ENCODE results near the gene TMC1.
"Not testable (repeated sequence)": the region's sequence is repeated elsewhere in the genome, so short reads cannot be mapped to it uniquely, and the experiment has no call there.

TMC1 gene

GRCh38 chr9:72521416-72521815 is at the start of gene TMC1:
TSS of gene TMC1 (plus strand) at chr9:72521608. CDS start at chr9:72648649, 127,041 bp downstream.
- not testable (repeated sequence) for H3K4me3 ChIP-seq (ENCODE audit: low read length); H3K4me2 ChIP-seq (ENCODE audit: low read length); H3K36me3 ChIP-seq (ENCODE audit: control insufficient read depth, low read length); H3K9me3 ChIP-seq (ENCODE audit: control insufficient read depth, insufficient read depth, low read length); H3K9me2 ChIP-seq (replicated peaks; ENCODE audit: control insufficient read depth, low read length); H3K79me2 ChIP-seq (ENCODE audit: control insufficient read depth, low read length); H3K27me3 ChIP-seq (ENCODE audit: control insufficient read depth, low read length); H3K27ac ChIP-seq (ENCODE audit: low read depth, low read length); H3K4me1 ChIP-seq (ENCODE audit: control insufficient read depth, low read length); H4K20me1 ChIP-seq (ENCODE audit: control insufficient read depth, insufficient read depth, low read depth, low read length); H3F3A ChIP-seq (ENCODE audit: control insufficient read depth, insufficient read depth)

DNA sequence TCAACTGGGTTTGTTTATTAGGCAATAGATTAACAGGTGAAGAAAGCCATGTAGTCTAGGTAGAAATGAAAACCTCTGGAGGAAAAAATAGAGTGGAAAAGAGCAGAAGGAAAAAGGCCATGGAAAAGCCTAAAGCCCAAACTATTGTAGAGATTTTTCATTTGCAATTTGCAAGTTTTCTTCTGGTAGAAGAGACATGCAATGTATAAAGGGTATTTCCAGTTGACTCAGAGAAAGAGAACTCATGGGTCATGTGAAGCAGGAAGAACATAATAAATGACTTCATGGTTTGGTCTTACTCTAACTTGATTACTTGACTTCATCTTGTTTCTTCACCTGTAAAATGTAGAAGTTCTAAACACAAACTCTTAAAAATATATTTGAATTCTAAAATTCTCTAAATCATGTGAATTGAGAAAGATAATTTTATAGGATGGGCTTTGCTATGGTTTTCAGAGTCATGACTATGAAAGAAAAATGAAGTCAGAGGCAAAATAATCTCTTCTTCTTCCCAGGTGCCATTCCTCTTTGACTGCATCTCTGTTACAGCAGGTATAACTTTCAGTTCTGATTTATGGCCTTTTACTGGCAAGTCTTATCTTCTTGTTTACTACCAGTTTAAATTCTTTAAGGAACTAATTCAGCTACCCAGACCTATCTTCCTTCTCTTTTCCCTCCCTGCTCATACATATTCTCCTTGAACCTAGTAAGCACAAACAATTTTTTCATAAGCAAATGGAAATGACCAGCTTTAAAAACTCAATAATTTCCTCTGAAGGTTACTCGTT is 47.7 kb upstream of the TMC1 start:
- no peaks in the 10 kb centered on the region for H3K9me2 ChIP-seq (replicated peaks; ENCODE audit: control insufficient read depth, low read length)
- no peaks in the 10 kb centered on the region for H3K27me3 ChIP-seq (ENCODE audit: control insufficient read depth, low read length)
- H3K4me3 ChIP-seq (ENCODE audit: low read length), result no peak overlapping the region
- TF ChIP-seq, protein P1, sequence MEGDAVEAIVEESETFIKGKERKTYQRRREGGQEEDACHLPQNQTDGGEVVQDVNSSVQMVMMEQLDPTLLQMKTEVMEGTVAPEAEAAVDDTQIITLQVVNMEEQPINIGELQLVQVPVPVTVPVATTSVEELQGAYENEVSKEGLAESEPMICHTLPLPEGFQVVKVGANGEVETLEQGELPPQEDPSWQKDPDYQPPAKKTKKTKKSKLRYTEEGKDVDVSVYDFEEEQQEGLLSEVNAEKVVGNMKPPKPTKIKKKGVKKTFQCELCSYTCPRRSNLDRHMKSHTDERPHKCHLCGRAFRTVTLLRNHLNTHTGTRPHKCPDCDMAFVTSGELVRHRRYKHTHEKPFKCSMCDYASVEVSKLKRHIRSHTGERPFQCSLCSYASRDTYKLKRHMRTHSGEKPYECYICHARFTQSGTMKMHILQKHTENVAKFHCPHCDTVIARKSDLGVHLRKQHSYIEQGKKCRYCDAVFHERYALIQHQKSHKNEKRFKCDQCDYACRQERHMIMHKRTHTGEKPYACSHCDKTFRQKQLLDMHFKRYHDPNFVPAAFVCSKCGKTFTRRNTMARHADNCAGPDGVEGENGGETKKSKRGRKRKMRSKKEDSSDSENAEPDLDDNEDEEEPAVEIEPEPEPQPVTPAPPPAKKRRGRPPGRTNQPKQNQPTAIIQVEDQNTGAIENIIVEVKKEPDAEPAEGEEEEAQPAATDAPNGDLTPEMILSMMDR (IDR thresholded peaks at IDR 0.05; ENCODE audit: low read depth, low read length, poor library complexity, severe bottlenecking), result no peak
- TF ChIP-seq EZH2phosphoT487 (IDR thresholded peaks at IDR 0.05; ENCODE audit: borderline replicate concordance, low read length), result no peak
- no peaks in the 10 kb centered on the region for H3F3A ChIP-seq (ENCODE audit: control insufficient read depth, insufficient read depth)
- no peaks in the 10 kb centered on the region for H4K20me1 ChIP-seq (ENCODE audit: control insufficient read depth, insufficient read depth, low read depth, low read length)
- no peak overlapping the region for H3K4me2 ChIP-seq (ENCODE audit: low read length)
- no peaks in the 10 kb centered on the region for H3K79me2 ChIP-seq (ENCODE audit: control insufficient read depth, low read length)
- no peaks in the 10 kb centered on the region for H3K4me1 ChIP-seq (ENCODE audit: control insufficient read depth, low read length)
- no peaks in the 10 kb centered on the region for H3K9me3 ChIP-seq (ENCODE audit: control insufficient read depth, insufficient read depth, low read length)
- H3K27ac ChIP-seq (ENCODE audit: low read depth, low read length), result no peak overlapping the region
- no peaks in the 10 kb centered on the region for H3K36me3 ChIP-seq (ENCODE audit: control insufficient read depth, low read length)

DNA sequence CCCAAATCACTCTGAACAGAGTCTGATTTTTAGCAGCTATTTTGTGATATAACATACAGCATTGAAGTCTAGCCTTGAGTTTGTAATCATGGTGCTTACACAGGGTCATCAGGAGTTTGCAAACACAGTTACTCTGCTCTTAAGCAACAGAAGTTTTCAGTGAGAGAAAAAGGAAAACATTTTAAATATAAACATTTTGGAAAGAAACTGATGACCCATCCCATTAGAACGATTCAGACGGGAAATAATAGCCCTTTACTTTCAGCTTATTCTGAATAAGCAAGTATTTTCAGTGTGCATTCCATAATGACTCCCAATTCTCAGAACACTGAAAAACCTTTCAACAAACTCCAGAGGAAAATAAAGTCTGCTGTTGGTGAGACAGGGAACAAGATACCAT is 46.7 kb upstream of the TMC1 start:
- H3K36me3 ChIP-seq (ENCODE audit: control insufficient read depth, low read length), result no peaks in the 10 kb centered on the region
- H3K79me2 ChIP-seq (ENCODE audit: control insufficient read depth, low read length), result no peaks in the 10 kb centered on the region
- H3K27me3 ChIP-seq (ENCODE audit: control insufficient read depth, low read length), result no peaks in the 10 kb centered on the region
- H3K9me2 ChIP-seq (replicated peaks; ENCODE audit: control insufficient read depth, low read length), result no peaks in the 10 kb centered on the region
- H3F3A ChIP-seq (ENCODE audit: control insufficient read depth, insufficient read depth), result no peaks in the 10 kb centered on the region
- no peak overlapping the region for H3K4me3 ChIP-seq (ENCODE audit: low read length)
- no peak overlapping the region for H3K4me2 ChIP-seq (ENCODE audit: low read length)
- no peak overlapping the region for H3K27ac ChIP-seq (ENCODE audit: low read depth, low read length)
- no peaks in the 10 kb centered on the region for H4K20me1 ChIP-seq (ENCODE audit: control insufficient read depth, insufficient read depth, low read depth, low read length)
- TF ChIP-seq, protein P1 (IDR thresholded peaks at IDR 0.05; ENCODE audit: low read depth, low read length, poor library complexity, severe bottlenecking), result no peak
- no peak for TF ChIP-seq EZH2phosphoT487 (IDR thresholded peaks at IDR 0.05; ENCODE audit: borderline replicate concordance, low read length)
- H3K9me3 ChIP-seq (ENCODE audit: control insufficient read depth, insufficient read depth, low read length), result no peaks in the 10 kb centered on the region
- no peaks in the 10 kb centered on the region for H3K4me1 ChIP-seq (ENCODE audit: control insufficient read depth, low read length)

GRCh38 chr9:72476100-72476499 is 45.3 kb upstream of the TMC1 start:
- Histone ChIP-seq H3K4me3 (ENCODE audit: low read length) (no peak overlapping the region), H3K4me1 (ENCODE audit: control insufficient read depth, low read length) (no peaks in the 10 kb centered on the region), H3K79me2 (ENCODE audit: control insufficient read depth, low read length) (no peaks in the 10 kb centered on the region), H3K36me3 (ENCODE audit: control insufficient read depth, low read length) (no peaks in the 10 kb centered on the region), H3K9me2 (replicated peaks; ENCODE audit: control insufficient read depth, low read length) (no peaks in the 10 kb centered on the region), H3K27me3 (ENCODE audit: control insufficient read depth, low read length) (no peaks in the 10 kb centered on the region), H4K20me1 (ENCODE audit: control insufficient read depth, insufficient read depth, low read depth, low read length) (no peaks in the 10 kb centered on the region), H3K27ac (ENCODE audit: low read depth, low read length) (no peak overlapping the region), H3F3A (ENCODE audit: control insufficient read depth, insufficient read depth) (no peaks in the 10 kb centered on the region), H3K4me2 (ENCODE audit: low read length) (no peak overlapping the region), H3K9me3 (ENCODE audit: control insufficient read depth, insufficient read depth, low read length) (no peaks in the 10 kb centered on the region)
- TF ChIP-seq, protein P1 (IDR thresholded peaks at IDR 0.05; ENCODE audit: low read depth, low read length, poor library complexity, severe bottlenecking), result no peak
- TF ChIP-seq EZH2phosphoT487 (IDR thresholded peaks at IDR 0.05; ENCODE audit: borderline replicate concordance, low read length), result no peak
